ENCODE results near the gene FBXL2. TPM values are rescaled to one million over a fixed set of nuclear protein-coding genes. Genes with fewer than 3 reads are reported as not detected.

The FBXL2 gene
- total RNA-seq, 2 experiments from 2014 or later, result not detected

DNA sequence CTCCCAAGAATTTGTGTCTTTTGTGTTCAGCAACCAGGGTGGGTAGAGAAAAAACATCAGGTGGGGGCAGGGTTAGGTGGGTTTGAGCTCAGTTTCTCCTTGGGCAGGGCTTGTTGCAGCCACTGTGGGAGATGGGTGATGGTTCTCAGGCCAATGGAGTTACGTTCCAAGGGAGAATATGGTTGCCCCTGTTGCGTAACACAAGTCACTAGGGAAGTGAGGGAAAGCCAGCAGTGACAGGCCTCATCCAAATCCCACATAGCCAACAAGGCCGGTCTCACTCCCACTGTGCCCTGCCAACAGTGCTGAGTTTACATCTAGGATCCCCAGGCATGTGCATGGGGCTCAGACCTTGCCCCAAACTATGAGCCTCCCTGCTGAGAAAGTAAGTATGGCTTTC is 7.9 kb upstream of the FBXL2 start:
- DNase-seq (no peak), ATAC-seq (no peak)
- H3K27me3 Mint-ChIP-seq, result peaks cover 16% of the 10 kb centered on the region
- H3K9me3 Mint-ChIP-seq (ENCODE audit: low read depth), result no peaks in the 10 kb centered on the region
- CTCF ChIA-PET, result no interaction called here
- no peaks in the 10 kb centered on the region for H3K4me1 Mint-ChIP-seq
- H3K36me3 Mint-ChIP-seq, result no peaks in the 10 kb centered on the region
- no peak overlapping the region for H3K4me3 Mint-ChIP-seq
- H3K27ac Mint-ChIP-seq, result no peak overlapping the region

DNA sequence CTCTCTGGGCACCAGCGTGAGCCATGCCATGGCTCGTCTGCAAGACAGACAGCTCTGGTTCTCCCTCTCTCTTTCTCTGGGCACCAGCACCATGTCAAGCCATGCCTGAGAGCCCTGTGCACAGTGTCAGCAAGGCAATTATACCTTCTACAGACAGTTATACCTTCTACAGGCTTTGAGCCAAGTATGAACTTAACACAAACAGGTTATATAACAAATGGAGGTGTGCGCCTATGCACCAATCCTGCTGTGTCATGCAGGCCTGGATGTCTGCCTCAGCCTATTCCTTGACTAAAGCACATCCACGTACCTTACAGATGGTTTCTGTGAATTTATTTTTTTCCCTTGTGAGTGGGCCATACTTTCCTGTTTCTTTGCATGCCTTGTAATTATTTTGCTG is 5.9 kb upstream of the FBXL2 start:
- Mint-ChIP-seq H3K27me3 (peaks cover 11% of the 10 kb centered on the region), H3K27ac (no peak overlapping the region), H3K4me1 (no peaks in the 10 kb centered on the region), H3K4me3 (no peak overlapping the region), H3K36me3 (peaks cover 1% of the 10 kb centered on the region), H3K9me3 (ENCODE audit: low read depth) (no peaks in the 10 kb centered on the region)
- DNase-seq, result no peak
- CTCF ChIA-PET, result no interaction called here
- ATAC-seq, result no peak

DNA sequence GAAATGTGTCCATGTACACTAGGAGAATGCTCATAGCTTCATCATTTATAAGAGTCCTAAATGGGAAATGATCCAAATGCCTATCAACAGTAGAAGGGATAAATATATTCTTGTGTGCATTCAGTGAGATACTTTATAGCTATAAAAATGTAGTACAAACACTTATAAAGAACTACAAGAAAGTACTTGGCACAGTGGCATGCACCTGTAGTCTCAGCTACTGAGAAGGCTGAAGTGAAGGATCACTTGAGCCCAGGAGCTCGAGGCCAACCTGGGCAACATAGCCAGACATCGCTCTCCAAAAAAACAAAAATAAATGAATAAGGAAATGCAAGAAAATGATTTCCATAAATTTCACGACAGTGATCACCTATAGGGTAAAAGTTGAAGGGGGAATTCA is 3.6 kb upstream of the FBXL2 start:
- Mint-ChIP-seq H3K9me3 (ENCODE audit: low read depth) (no peaks in the 10 kb centered on the region), H3K4me3 (no peak overlapping the region), H3K36me3 (peaks cover 1% of the 10 kb centered on the region), H3K27me3 (peaks cover 24% of the 10 kb centered on the region), H3K27ac (no peak overlapping the region), H3K4me1 (peaks cover 2% of the 10 kb centered on the region)
- CTCF ChIA-PET, result no interaction called here
- DNase-seq, result no peak
- ATAC-seq, result no peak

DNA sequence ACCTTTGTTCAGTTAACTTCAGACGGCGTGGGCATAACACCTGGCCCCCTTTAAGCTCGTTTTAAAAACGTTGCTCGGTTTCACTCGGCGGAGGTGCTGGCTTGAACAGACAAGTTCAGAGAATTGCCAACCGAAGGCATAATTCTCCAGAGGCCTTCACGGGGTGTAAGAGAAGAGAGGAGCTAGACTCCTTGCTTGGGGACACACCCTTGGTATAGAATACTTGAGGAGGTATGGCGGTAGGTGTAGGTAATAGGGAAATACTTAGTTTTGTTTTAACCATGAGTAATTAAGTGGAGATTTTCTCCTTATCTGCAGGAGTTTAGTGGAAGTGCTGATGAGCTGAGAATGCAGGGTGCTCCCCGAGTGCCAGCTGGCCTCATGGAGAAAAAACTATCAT is 921 bp downstream of the FBXL2 start:
- Mint-ChIP-seq H3K27me3 (peaks cover 30% of the 10 kb centered on the region), H3K4me3 (no peak overlapping the region), H3K9me3 (ENCODE audit: low read depth) (no peaks in the 10 kb centered on the region), H3K27ac (no peak overlapping the region), H3K36me3 (peaks cover 1% of the 10 kb centered on the region), H3K4me1 (peaks cover 2% of the 10 kb centered on the region)
- DNase-seq (no peak), ATAC-seq (no peak)
- CTCF ChIA-PET, result no interaction called here

DNA sequence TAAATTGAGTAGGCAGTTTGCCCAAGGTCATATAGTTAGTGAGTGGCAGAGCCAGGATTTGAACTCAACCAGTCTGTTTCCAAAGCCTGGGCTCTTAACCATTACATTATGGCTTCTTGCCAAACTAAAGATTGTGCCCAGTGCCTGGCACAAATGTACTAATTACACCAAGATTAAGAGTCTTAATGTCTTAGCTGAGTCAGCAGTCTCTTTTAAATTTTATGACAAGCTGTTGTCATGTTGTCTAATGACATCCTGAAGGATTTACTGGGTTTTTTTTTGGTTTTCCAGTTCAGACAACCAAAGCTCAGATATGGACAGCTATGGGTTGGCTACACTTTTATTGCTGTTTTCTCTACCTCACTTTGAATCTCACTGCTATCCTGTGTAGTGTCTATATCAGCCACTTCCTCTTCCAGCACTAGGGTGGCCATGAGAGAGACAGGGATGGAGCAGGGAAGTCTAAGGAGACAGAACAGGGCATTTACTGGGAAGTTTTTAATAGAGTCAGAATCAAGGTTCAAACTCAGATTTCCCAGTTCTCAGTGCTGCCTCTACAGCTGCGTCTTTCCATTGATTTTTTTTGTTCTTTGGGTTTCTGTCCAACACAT is 10.5 kb downstream of the FBXL2 start:
- H3K27me3 Mint-ChIP-seq, result peaks cover 34% of the 10 kb centered on the region
- peaks cover 2% of the 10 kb centered on the region for H3K9me3 Mint-ChIP-seq (ENCODE audit: low read depth)
- no peak overlapping the region for H3K4me3 Mint-ChIP-seq
- CTCF ChIA-PET, result no interaction called here
- H3K27ac Mint-ChIP-seq, result no peak overlapping the region
- no peaks in the 10 kb centered on the region for H3K36me3 Mint-ChIP-seq
- ATAC-seq (no peak), DNase-seq (no peak)
- no peaks in the 10 kb centered on the region for H3K4me1 Mint-ChIP-seq

DNA sequence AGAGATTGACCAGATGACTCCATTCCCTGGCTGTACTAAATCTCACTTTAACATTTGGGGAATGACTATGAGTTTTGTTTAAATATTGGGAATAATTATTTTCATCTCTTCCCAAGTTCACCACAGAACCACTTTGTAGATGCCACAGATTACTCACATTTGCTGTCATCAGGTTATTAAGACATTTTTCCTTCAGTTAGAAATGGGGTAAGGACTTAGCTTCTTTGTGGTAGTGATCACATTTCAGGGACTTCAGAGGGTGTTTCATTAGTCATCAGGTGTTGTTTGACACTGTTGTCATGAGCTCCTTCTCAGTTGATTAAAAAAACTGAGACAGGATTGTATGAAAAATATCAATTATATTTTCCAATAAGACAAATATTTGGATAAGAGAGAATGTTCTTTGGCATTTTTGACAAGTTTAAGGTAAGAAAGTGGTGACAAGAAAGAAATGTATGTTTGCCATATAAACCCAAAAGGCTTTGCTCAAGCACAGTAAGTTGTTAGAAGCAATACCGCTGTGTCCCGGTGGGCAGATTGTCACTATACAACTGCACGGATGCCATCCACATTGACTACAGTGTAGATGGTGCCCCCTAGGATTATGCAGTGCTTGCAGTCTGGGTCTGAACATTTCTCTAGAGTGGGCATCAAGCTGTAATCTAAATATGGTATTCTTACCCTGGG is 22.3 kb downstream of the FBXL2 start:
- DNase-seq, result no peak
- Mint-ChIP-seq H3K36me3 (no peaks in the 10 kb centered on the region), H3K4me3 (no peak overlapping the region), H3K4me1 (no peaks in the 10 kb centered on the region), H3K9me3 (ENCODE audit: low read depth) (no peaks in the 10 kb centered on the region), H3K27ac (no peak overlapping the region), H3K27me3 (peaks cover 21% of the 10 kb centered on the region)
- no peak for ATAC-seq
- CTCF ChIA-PET, result interaction anchor here (1.0 kb wide), 1 partner anchor 10 kb away, joined by 3 read pairs; no protein-coding TSS in a partner anchor

DNA sequence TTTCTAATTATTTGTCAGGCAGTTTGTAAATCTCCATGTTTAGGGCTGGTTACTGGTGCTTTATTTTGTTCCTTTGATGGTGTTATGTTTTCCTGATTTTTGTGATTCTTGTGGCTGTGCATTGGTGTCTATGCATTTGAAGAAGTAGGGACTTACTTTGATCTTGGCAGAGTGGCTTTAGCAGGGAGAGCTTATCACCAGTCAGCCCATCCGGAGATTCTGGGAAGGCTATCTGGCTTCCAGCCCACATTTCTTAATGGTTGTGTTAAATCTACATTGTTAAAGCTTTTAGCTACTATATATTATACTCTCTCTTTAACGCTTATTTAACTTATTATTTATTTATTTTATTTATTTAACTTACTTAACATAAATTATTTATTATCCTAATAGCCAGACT is 35.1 kb downstream of the FBXL2 start:
- Mint-ChIP-seq H3K9me3 (ENCODE audit: low read depth) (peaks cover 2% of the 10 kb centered on the region), H3K4me3 (no peak overlapping the region), H3K27ac (no peak overlapping the region), H3K4me1 (no peaks in the 10 kb centered on the region), H3K36me3 (no peaks in the 10 kb centered on the region), H3K27me3 (peaks cover 41% of the 10 kb centered on the region)
- CTCF ChIA-PET, result no interaction called here
- ATAC-seq (no peak), DNase-seq (no peak)

DNA sequence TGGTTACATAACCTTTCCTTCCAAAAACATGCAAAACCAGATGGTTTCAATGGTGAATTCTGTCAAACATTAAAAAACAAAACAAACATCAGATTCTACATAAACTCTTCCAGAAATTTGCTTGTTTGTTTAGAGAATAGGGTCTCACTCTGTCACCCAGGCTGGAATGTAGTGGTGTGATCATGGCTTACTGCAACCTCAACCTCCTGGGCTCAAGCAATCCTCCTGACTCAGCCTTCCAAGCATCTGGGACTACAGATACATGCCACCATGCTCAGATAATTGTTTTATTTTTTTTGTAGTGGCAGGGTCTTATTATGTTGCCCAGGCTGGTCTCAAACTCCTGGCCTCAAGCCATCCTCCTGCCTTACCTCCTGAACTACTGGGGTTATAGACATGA is 36.1 kb downstream of the FBXL2 start:
- ATAC-seq, result no peak
- Mint-ChIP-seq H3K4me1 (no peaks in the 10 kb centered on the region), H3K9me3 (ENCODE audit: low read depth) (peaks cover 2% of the 10 kb centered on the region), H3K27me3 (peaks cover 42% of the 10 kb centered on the region), H3K36me3 (no peaks in the 10 kb centered on the region), H3K27ac (no peak overlapping the region), H3K4me3 (no peak overlapping the region)
- no peak for DNase-seq
- CTCF ChIA-PET, result no interaction called here

DNA sequence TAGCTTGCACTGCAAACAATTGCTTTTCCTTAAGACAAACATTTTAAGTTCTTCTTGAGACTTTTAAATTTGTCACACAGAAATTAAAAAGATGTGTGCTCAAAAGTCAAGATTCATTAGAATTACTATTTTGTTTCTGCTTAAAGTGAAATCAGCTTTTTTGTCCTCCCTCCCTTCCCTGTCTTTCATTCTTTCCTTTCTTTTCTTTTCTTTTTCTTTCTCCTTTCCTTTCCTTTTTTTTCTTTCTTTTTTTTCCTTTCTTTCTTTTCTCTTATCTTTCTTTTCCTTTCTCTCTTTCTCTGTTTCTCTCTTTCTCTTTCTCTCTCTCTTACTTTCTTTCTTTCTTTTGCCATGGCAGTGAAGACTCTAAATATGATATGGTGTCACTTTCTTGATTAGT is 37.8 kb downstream of the FBXL2 start:
- Mint-ChIP-seq H3K9me3 (ENCODE audit: low read depth) (peaks cover 2% of the 10 kb centered on the region), H3K27me3 (peaks cover 47% of the 10 kb centered on the region), H3K27ac (no peak overlapping the region), H3K4me1 (no peaks in the 10 kb centered on the region), H3K4me3 (no peak overlapping the region), H3K36me3 (no peaks in the 10 kb centered on the region)
- ATAC-seq, result no peak
- CTCF ChIA-PET, result no interaction called here
- no peak for DNase-seq

DNA sequence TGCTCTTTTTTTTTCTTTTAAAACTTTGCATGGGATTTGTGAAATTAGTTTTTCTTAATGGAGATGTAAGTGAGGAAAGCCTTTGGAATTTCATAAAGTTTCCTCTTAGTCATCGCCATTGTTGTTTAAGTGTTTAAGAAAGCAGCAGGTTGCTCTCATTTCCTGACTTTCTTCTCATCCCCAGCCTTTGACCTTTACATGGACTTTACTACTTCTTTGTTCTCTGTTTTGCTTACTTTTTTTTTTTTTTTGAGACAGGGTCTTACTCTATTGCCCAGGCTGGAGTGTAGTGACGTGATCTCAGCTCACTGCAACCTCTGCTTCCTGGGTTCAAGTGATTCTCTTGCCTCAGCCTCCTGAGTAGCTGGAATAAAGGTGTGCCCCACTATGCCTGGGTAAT is 38.6 kb downstream of the FBXL2 start:
- Mint-ChIP-seq H3K4me3 (no peak overlapping the region), H3K36me3 (no peaks in the 10 kb centered on the region), H3K9me3 (ENCODE audit: low read depth) (peaks cover 2% of the 10 kb centered on the region), H3K27ac (no peak overlapping the region), H3K27me3 (peaks cover 47% of the 10 kb centered on the region), H3K4me1 (no peaks in the 10 kb centered on the region)
- CTCF ChIA-PET, result no interaction called here
- DNase-seq (no peak), ATAC-seq (no peak)

DNA sequence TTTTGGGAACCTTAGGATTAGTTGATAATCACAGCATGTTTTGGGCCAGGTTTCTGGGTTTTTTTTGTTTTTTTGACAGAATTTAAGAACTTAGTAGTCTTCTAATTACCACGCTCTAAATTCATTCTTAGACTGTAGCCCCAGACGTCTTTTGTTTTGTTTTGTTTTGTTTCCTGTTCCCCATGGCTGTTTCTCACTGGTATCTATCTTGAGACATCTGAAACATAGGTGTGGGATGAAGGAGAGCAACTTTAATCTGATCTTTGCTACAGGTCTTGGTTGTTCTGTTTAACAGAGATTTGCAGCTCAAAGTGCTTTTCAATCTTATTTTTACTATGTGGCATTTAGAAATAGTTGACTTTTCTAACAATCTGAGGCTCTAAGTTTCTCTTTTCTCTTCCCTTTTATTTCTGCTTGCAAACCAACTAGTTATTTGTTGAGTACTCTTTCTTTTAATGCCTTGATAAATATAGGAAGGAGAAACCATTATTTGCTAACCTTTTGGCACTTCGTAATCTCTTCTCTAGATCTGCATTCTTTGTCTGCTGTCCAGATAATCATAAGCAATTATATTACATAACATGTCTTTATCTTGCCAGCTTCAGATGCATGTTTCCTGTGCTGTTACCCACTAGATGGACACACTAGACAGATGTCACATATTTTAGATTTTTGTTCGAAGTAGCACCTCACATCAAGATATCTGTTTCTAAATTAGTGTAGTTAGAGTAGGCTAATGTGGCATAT is 40.9 kb downstream of the FBXL2 start:
- DNase-seq, result no peak
- Mint-ChIP-seq H3K4me1 (no peaks in the 10 kb centered on the region), H3K27ac (no peak overlapping the region), H3K36me3 (no peaks in the 10 kb centered on the region), H3K4me3 (no peak overlapping the region), H3K27me3 (peaks cover 45% of the 10 kb centered on the region), H3K9me3 (ENCODE audit: low read depth) (no peaks in the 10 kb centered on the region)
- ATAC-seq, result no peak
- CTCF ChIA-PET, result no interaction called here

DNA sequence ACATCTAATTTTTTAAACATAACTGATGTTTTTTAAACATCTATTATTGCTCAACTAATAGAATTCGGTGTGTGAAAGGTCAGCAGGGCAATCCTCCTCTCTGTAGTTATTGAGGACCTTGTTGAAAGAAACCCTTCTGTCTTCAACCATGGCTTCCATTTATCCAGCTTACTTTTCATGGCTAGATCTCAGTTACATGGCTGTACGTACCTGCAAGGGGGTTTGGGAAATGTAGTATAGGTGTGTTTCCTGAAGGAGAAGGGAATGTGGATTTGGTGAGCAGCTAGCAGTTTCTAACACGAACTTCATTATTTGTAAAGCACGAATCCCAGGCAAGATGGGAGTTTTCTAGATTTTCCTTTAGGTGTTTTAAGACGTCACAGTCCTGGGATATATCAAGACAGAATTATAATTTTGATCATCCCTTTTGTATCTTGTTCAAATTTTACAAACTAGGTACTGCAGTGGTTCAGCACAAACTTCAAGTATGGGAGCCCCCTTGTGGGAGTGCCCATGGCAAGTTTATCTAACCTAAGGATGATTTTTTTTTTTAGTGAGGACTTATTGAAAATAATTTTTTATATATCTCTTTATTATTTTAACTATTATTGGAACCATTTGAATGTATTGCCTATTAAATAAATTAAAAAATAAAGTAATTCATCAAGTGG is 41.6 kb downstream of the FBXL2 start:
- Mint-ChIP-seq H3K4me1 (no peaks in the 10 kb centered on the region), H3K36me3 (no peaks in the 10 kb centered on the region), H3K27me3 (peaks cover 45% of the 10 kb centered on the region), H3K9me3 (ENCODE audit: low read depth) (no peaks in the 10 kb centered on the region), H3K4me3 (no peak overlapping the region), H3K27ac (no peak overlapping the region)
- DNase-seq (no peak), ATAC-seq (no peak)
- CTCF ChIA-PET, result no interaction called here

DNA sequence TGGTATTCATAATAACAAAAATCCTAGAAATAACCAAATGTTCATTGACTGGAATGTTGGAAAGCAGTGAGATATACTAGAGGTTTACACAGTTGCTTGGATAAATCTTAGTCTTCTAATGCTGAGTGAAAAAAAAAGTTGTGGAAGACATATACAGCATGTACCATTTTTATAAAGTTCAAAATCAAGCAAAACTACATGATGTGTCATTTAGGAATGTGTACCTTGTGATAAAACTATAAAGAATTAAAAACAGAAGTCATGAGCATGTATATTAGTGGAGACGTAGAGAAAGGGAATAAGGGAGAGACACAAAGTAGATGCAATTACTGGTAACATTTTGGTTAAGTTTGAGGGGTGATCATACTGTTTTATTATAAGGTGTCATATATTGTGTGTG is 45.2 kb downstream of the FBXL2 start:
- peaks cover 28% of the 10 kb centered on the region for H3K27me3 Mint-ChIP-seq
- no peak overlapping the region for H3K4me3 Mint-ChIP-seq
- CTCF ChIA-PET, result no interaction called here

DNA sequence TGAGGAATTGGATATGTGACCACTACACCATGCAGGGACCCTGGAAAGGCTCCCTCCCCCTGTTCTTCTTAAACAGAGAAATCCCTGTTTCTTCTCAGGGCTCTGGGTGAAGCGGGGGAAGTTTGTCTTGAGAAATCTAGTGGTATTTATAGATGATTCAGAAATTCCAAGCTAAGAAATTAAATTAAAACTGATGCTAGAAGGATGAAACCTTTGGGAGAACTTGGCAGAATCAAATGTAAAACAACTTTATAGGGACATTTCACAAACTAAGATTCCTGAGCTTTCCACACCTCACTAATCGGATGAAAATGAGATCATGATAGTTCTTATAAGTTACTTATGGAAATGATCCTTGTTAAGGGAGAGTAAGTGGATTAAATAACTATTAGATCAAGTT is 54.2 kb downstream of the FBXL2 start:
- H3K4me1 Mint-ChIP-seq, result no peaks in the 10 kb centered on the region
- H3K27me3 Mint-ChIP-seq, result peaks cover 24% of the 10 kb centered on the region
- no peaks in the 10 kb centered on the region for H3K36me3 Mint-ChIP-seq
- H3K4me3 Mint-ChIP-seq, result no peak overlapping the region
- CTCF ChIA-PET, result interaction anchor here (0.6 kb wide), 1 partner anchor 89 kb away, joined by 3 read pairs; no protein-coding TSS in a partner anchor
- no peak overlapping the region for H3K27ac Mint-ChIP-seq
- DNase-seq, result no peak
- ATAC-seq, result no peak
- H3K9me3 Mint-ChIP-seq (ENCODE audit: low read depth), result peaks cover 9% of the 10 kb centered on the region

More for the DNA sequence above, 45.2 kb downstream of the FBXL2 start:
- ATAC-seq (no peak), DNase-seq (no peak)
- Mint-ChIP-seq H3K36me3 (no peaks in the 10 kb centered on the region), H3K4me1 (no peaks in the 10 kb centered on the region), H3K9me3 (ENCODE audit: low read depth) (no peaks in the 10 kb centered on the region), H3K27ac (no peak overlapping the region)

All from activated CD8-positive, alpha-beta memory T cell treated with anti-CD3 and anti-CD28 coated beads, Interleukin-2, amount 10 ng/mL, durations not matched to agents 7 days and 5 days (primary cell).